ENCODE results near the gene FABP7. TPM values are rescaled to one million over a fixed set of nuclear protein-coding genes. Genes with fewer than 3 reads are reported as not detected.

FABP7 gene
- total RNA-seq, 1 donor from 2014 or later: not detected

GRCh38 chr6:122798099-122798641 is 18.7 kb downstream of the FABP7 start:
- TF ChIP-seq CTCF (IDR thresholded peaks at IDR 0.05; ENCODE audit: borderline replicate concordance): no peak
- DNase-seq: no peak
- intact Hi-C loops (cut with micrococcal nuclease): no loop called here

GRCh38 chr6:122799140-122799745 is 19.7 kb downstream of the FABP7 start:
- no peak for TF ChIP-seq CTCF (IDR thresholded peaks at IDR 0.05; ENCODE audit: borderline replicate concordance)
- no peak overlapping the region for H3K4me3 ChIP-seq
- no peak overlapping the region for H3K27ac ChIP-seq (replicated peaks)
- H3K27me3 ChIP-seq (ENCODE audit: low read depth): no peaks in the 10 kb centered on the region
- H3K4me1 ChIP-seq: peaks cover 9% of the 10 kb centered on the region
- H3K9me3 ChIP-seq (replicated peaks): no peaks in the 10 kb centered on the region
- DNase-seq: no peak
- peaks cover 23% of the 10 kb centered on the region for H3K36me3 ChIP-seq
- intact Hi-C loops (cut with micrococcal nuclease): no loop called here

More at GRCh38 chr6:122798099-122798641, 18.7 kb downstream of the FABP7 start:
- Histone ChIP-seq H3K4me1 (peaks cover 9% of the 10 kb centered on the region), H3K9me3 (replicated peaks) (no peaks in the 10 kb centered on the region), H3K4me3 (no peak overlapping the region), H3K27ac (replicated peaks) (no peak overlapping the region), H3K27me3 (ENCODE audit: low read depth) (no peaks in the 10 kb centered on the region), H3K36me3 (peaks cover 19% of the 10 kb centered on the region)

GRCh38 chr6:122799916-122800686 is 20.6 kb downstream of the FABP7 start:
- DNase-seq: no peak
- peaks cover 29% of the 10 kb centered on the region for H3K36me3 ChIP-seq
- intact Hi-C loops (cut with micrococcal nuclease): no loop called here
- H3K4me1 ChIP-seq: peaks cover 9% of the 10 kb centered on the region
- no peak overlapping the region for H3K4me3 ChIP-seq
- no peaks in the 10 kb centered on the region for H3K9me3 ChIP-seq (replicated peaks)
- TF ChIP-seq CTCF (IDR thresholded peaks at IDR 0.05; ENCODE audit: borderline replicate concordance): no peak
- H3K27ac ChIP-seq (replicated peaks): no peak overlapping the region
- no peaks in the 10 kb centered on the region for H3K27me3 ChIP-seq (ENCODE audit: low read depth)

GRCh38 chr6:122800906-122801305 is 21.4 kb downstream of the FABP7 start:
- Histone ChIP-seq H3K4me3 (no peak overlapping the region), H3K4me1 (peaks cover 9% of the 10 kb centered on the region), H3K27ac (replicated peaks) (no peak overlapping the region), H3K27me3 (ENCODE audit: low read depth) (no peaks in the 10 kb centered on the region), H3K36me3 (peaks cover 37% of the 10 kb centered on the region), H3K9me3 (replicated peaks) (no peaks in the 10 kb centered on the region)
- intact Hi-C loops (cut with micrococcal nuclease): no loop called here
- DNase-seq: no peak
- TF ChIP-seq CTCF (IDR thresholded peaks at IDR 0.05; ENCODE audit: borderline replicate concordance): no peak

GRCh38 chr6:122801397-122801796 is 21.9 kb downstream of the FABP7 start:
- H3K36me3 ChIP-seq: peaks cover 40% of the 10 kb centered on the region
- H3K4me1 ChIP-seq: peaks cover 9% of the 10 kb centered on the region
- no peak overlapping the region for H3K4me3 ChIP-seq
- TF ChIP-seq CTCF (IDR thresholded peaks at IDR 0.05; ENCODE audit: borderline replicate concordance): no peak
- H3K27me3 ChIP-seq (ENCODE audit: low read depth): no peaks in the 10 kb centered on the region
- DNase-seq: no peak
- no peak overlapping the region for H3K27ac ChIP-seq (replicated peaks)
- intact Hi-C loops (cut with micrococcal nuclease): no loop called here
- no peaks in the 10 kb centered on the region for H3K9me3 ChIP-seq (replicated peaks)
